COLO829 (cell line): ENCODE results near the gene AOPEP.
"Not testable (repeated sequence)": the region's sequence is repeated elsewhere in the genome, so short reads cannot be mapped to it uniquely, and the experiment has no call there.

Experiments
- DNase-seq: peaks from one replicate; pipeline ENCODE4 v3.0.0; 2012; ENCODE audit warnings: low spot score

AOPEP gene

DNA sequence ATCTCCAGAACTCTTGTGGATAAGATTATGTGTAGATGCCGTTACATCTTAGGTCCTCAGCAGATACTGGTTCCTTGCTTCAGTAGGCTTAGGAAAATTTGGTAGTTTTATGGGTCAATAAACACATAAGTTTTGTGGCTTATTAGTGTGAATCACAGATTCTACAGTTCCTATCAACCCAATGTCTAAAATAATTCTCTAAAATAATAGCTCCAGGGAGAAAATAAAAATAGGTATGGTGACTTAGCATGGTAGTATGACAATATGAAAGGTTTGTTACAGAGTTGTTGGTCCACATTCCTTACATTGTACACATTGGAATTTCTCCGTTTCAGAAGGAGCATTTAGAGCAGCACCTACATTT is 91.7 kb downstream of the AOPEP start:
- DNase-seq: no peak

DNA sequence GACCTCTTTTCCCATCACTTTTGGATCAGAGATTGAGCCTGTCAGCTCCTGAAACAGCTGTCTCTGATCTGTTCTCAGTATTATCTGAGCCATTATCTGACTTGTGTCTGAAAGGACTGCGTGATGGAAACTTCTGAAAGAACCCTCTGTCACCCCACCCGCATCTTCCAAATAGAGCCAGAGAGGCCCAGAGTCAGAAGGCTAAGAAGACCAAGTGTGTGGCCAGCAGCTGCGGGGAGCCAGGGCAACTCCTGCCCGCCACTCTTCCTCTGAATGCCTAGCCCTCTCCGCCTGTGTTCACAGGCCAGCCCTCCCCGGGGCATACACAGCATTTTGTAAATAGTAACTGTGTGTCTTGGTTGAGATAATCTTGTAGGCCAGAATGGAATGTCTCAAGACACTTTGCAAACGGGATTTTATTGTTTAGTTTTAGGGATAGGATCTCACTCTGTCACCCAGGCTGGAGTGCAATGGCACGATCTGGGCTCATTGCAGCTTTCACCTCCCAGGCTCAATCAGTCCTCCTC is 92.7 kb downstream of the AOPEP start:
- no peak for DNase-seq

GRCh38 chr9:94821098-94821887 is 94.8 kb downstream of the AOPEP start:
- no peak for DNase-seq

GRCh38 chr9:94822273-94822672 is 95.8 kb downstream of the AOPEP start:
- no peak for DNase-seq

DNA sequence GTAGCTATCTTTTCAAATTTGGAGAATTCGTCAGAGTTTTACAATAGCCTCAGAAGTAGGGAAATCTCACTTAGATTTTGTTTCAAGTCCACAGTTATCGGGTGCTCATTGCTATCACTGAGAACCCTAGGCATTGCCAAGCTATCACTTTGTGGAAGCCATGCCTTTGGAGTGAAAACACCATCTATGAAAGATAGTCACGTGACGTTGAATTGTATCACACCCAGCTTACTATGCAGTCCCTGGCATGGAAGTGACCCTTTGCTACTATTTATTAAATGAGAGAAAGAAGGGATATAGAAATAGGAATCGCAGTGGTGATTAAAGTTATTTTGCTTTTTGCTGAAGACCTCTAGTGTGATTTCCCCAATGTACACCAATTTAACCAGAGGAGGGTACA is 97.2 kb downstream of the AOPEP start:
- DNase-seq: no peak

DNA sequence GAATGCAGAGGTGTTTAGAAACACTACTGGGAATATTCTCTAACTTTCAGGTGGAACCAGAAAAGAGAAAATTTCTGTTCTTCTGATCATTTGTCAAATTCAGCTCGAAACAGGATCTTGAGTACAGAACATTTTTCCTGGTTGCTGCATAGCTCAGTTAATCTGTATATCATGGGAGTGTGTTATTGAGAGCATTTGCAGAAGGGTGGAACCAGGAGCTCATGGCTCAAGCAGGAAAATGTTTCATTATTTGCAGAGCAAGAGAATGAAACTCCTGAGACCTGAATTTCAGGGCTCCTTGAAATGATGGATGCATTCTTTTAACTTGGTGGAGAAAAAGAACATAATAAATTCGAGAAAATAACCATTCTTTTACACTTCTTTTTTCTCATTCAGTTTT is 97.9 kb downstream of the AOPEP start:
- DNase-seq: no peak

GRCh38 chr9:94824913-94825610 is 98.6 kb downstream of the AOPEP start:
- DNase-seq: no peak

- no peak for DNase-seq
Measured at GRCh38 chr9:94825611-94825958, 99.1 kb downstream of the AOPEP start.

- no peak for DNase-seq
Measured at GRCh38 chr9:94826044-94826443, 99.5 kb downstream of the AOPEP start.

- no peak for DNase-seq
Measured at GRCh38 chr9:94826644-94827410, 100.3 kb downstream of the AOPEP start.

DNA sequence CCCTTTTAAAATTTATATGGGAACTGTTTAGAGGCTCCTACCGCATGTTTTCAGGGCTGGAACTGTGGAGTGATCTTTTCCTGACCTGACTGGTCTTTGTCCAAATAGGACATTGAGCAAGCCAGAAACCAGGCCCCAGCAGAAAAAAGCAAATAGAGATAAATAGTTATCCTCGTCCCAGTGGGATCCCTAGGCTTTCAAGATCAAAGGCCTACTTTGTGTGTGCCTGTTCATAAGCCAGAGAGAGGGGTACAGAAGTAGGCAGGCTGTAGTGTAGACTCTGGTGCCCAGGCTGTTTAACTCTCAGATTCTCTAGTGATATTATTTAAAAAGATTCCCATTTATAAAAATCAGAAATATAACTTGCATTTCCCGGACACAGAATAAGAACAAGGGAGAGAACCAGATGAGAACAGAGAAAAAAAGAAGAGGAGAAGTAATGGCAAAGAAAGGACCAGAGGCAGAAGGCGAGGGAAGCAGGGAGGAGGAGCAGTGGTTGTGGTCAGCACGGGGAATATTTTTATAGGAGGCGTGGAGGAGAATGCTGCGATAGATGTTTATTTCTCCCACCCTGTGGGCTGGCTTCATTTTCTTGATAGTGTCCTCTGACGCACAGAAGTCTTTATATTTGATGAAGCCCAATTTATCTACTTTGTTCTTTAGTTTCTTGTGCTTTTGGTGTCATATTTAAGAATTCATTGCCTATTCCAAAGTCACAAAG is 101.2 kb downstream of the AOPEP start:
- DNase-seq: no peak

DNA sequence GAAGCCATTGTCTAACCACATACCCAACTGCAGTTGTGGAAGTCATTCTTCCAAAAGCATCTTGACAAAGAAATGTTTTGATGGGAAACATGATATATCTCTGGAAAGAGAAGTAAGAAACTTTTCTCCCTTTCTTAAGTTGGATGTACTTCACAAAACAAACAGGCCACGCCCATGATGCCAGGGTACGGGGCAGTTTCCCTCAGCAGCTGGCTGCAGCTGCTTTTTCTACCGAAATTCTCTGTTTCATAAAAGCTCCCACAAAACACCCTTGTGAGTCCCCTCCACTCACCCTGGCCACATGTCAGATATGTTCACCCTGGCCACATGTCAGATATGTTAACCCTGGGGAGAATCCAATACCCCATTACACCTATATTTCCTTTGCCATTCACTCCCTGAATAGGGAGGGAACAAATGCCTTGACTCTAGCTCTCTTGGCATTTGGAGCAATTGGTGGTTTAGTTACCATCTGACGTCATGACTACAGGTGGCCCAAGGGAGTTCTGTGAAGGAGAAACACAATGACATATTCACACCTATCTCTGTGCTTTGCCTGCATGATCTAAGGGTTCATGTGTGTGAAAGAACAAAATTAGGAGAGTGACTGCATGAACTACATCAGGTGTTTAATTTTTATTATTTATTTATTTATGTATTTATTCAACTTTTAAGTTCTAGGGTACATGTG is 103.0 kb downstream of the AOPEP start:
- DNase-seq: no peak

- not testable (repeated sequence) for DNase-seq
Measured at GRCh38 chr9:94830071-94830604, 103.6 kb downstream of the AOPEP start.

DNA sequence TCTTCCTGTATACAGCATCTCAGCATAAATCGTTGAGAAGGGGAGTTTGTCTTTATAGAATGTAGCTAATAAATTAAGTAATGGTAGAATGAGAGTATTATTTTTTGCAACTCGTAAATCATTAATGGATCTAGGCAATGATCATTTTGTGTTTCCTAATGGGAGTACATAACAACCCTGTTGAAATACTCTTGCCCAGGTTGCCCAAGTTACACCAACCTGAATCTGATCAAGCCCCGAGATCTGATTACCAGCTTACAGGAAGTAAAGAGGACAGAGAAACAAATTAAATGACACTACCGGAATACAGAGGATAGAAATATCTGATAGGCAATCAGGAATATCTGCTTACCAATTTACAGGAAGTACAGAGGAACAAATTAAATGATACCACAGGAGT is 107.3 kb downstream of the AOPEP start:
- DNase-seq: no peak

DNA sequence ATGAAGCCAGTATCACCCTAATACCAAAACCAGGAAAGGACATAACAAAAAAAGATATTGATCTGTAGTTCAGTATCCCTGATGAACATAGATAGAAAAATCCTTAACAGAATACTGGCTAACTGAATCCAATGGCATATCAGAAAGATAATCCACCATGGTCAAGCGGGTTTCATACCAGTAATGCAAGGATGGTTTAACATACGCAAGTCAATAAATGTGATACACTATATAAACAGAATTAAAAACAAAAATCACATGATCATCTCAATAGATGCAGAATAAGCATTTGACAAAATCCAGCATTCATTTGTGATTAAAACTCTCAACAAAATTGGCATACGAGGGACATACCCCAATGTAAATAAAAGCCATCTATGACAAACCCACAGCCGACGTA is 110.9 kb downstream of the AOPEP start:
- no peak for DNase-seq

DNA sequence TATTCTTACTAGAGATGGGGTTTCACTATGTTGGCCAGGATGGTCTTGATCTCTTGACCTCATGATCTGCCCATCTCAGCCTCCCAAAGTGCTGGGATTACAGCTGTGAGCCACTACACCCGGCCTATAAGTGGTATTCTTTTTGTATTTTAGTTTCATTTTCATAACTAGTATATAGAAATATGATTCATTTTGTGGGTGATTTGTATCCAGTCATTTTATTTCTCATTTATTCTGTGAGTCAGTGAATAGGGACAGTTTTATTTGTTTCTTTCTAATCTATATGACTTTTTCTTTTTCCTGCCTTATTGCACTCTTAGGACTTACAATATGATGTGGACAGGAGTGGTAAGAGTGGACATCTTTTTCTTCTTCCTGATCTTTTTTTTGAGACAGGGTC is 112.9 kb downstream of the AOPEP start:
- DNase-seq: no peak

- no peak for DNase-seq
Measured at GRCh38 chr9:94840738-94841137, 114.2 kb downstream of the AOPEP start.

DNA sequence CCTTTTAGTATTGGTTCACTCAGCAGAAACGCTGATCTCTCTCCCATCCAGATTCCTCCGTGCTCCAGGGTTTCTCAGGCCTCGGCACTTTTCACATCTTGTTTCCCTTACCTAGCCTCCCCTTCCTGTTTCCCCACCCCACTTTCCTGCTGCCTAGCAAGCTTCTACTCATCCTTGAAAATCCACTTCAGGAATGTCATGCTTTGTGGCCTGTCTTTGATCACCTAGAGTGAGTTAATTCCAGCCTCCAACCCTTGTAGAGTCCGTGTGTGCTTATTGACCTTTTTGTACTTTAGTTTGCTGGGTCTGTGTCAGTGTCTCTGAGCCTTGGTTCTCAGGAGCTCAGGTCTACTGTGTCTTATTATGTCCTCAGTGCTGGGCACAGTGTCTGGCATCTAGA is 116.6 kb downstream of the AOPEP start:
- DNase-seq: no peak

DNA sequence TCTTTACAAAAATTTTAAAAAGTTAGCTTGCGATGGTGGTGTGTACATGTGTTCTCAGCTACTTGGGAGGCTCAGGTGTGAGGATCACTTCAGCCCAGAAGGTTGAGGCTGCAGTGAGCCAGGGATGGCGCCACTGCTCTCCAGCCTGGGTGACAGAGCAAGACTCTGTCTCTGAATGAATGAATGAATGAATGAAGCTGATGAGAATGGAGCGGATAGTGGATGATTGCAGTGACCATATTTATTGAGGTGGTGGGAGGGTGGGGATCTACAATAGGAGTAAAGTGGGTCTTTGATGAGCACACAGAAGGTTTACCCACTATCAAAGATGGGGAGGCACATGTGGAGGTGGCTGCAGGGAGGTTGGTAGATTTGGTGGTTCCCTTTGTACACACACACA is 120.2 kb downstream of the AOPEP start:
- DNase-seq: no peak

GRCh38 chr9:94847486-94847885 is 121.0 kb downstream of the AOPEP start:
- peak; percentile 31 for DNase-seq

DNA sequence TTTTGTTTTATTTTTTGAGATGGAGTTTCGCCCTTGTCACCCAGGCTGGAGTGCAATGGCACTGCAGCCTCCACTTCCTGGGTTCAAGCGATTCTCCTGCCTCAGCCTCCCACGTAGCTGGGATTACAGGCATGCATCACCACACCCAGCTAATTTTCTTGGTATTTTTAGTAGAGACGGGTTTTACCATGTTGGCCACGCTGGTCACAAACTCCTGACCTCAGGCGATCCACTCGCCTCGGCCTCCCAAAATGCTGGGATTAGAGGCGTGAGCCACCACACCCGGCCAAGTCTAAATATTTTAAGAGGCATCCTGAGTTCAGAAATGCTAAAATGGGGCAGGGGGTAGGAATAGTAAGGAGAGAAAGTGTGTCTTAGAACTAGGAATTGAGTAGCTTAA is 122.3 kb downstream of the AOPEP start:
- DNase-seq: not testable (repeated sequence)
